Stimulated activated naive CD4-positive, alpha-beta T cell treated with Interleukin-2 at 50 U/mL for 16 hours (primary cell): Measurements from ENCODE around the gene BCKDHB.
"Not testable (repeated sequence)": the region's sequence is repeated elsewhere in the genome, so short reads cannot be mapped to it uniquely, and the experiment has no call there.

Experiments used
- DNase-seq: peaks from one replicate; lab custom pipeline; 2025; lab: John Stamatoyannopoulos, UW

Gene BCKDHB

GRCh38 chr6:80209430-80209829, 103.0 kb downstream of the BCKDHB start:
- no peak for DNase-seq

GRCh38 chr6:80210618-80211017, 104.1 kb downstream of the BCKDHB start:
- no peak for DNase-seq

GRCh38 chr6:80211286-80211685, 104.8 kb downstream of the BCKDHB start:
- DNase-seq, result no peak

- DNase-seq, result not testable (repeated sequence)
Observed at GRCh38 chr6:80211890-80212289, 105.4 kb downstream of the BCKDHB start.

- no peak for DNase-seq
Observed at GRCh38 chr6:80214436-80215022, 108.1 kb downstream of the BCKDHB start.

- DNase-seq, result no peak
Observed at GRCh38 chr6:80215063-80215462, 108.6 kb downstream of the BCKDHB start.

- DNase-seq, result no peak
Observed at GRCh38 chr6:80217794-80218193, 111.3 kb downstream of the BCKDHB start.

- no peak for DNase-seq
Observed at GRCh38 chr6:80223743-80224212, 117.3 kb downstream of the BCKDHB start.

- no peak for DNase-seq
Observed at GRCh38 chr6:80226151-80226550, 119.7 kb downstream of the BCKDHB start.

- no peak for DNase-seq
Observed at GRCh38 chr6:80226699-80227098, 120.2 kb downstream of the BCKDHB start.

GRCh38 chr6:80227545-80228105, 121.2 kb downstream of the BCKDHB start:
- no peak for DNase-seq

- no peak for DNase-seq
Observed at GRCh38 chr6:80233262-80233661, 126.8 kb downstream of the BCKDHB start.

- DNase-seq, result no peak
Observed at GRCh38 chr6:80233958-80234357, 127.5 kb downstream of the BCKDHB start.

GRCh38 chr6:80234401-80234800, 127.9 kb downstream of the BCKDHB start:
- DNase-seq, result no peak

GRCh38 chr6:80234908-80235307, 128.4 kb downstream of the BCKDHB start:
- DNase-seq, result no peak

- no peak for DNase-seq
Observed at GRCh38 chr6:80235647-80236046, 129.2 kb downstream of the BCKDHB start.

- not testable (repeated sequence) for DNase-seq
Observed at GRCh38 chr6:80238754-80239153, 132.3 kb downstream of the BCKDHB start.

GRCh38 chr6:80245043-80245442, 138.6 kb downstream of the BCKDHB start:
- DNase-seq, result no peak

- DNase-seq, result no peak
Observed at GRCh38 chr6:80249897-80250296, 143.4 kb downstream of the BCKDHB start.

- no peak for DNase-seq
Observed at GRCh38 chr6:80250391-80250997, 144.0 kb downstream of the BCKDHB start.

- no peak for DNase-seq
Observed at GRCh38 chr6:80251321-80251720, 144.8 kb downstream of the BCKDHB start.

- no peak for DNase-seq
Observed at GRCh38 chr6:80254716-80255115, 148.2 kb downstream of the BCKDHB start.

GRCh38 chr6:80256691-80257090, 150.2 kb downstream of the BCKDHB start:
- DNase-seq, result no peak

GRCh38 chr6:80259118-80259517, 152.6 kb downstream of the BCKDHB start:
- no peak for DNase-seq
